BJ (cell line): ENCODE results near the gene FGFR2. TPM values are rescaled to one million over a fixed set of nuclear protein-coding genes. Genes with fewer than 3 reads are reported as not detected.

Experiments
- CTCF ChIA-PET: fragments of 350-600 bp; formaldehyde crosslinking; extraction: SDS; loops from one replicate; lab custom pipeline; 2021; ENCODE audit warnings: antibody characterized with exemption, inconsistent platforms; lab: Yijun Ruan, JAX
- POLR2A ChIA-PET: fragments of 300-600 bp; sonication (Branson Sonifier 250); formaldehyde crosslinking; extraction: SDS; loops from one replicate; lab custom pipeline; 2021; ENCODE audit warnings: antibody characterized with exemption; lab: Charles Lee
- DNase-seq: peaks from one replicate; pipeline ENCODE4 v3.0.0-alpha.2; 2011; ENCODE audit warnings: low read depth
- H3K27me3 ChIP-seq: 2 replicates; pipeline ENCODE4 v1.6.0; 2011; ENCODE audit warnings: low read length; ENCODE audit not compliant: control insufficient read depth, insufficient read depth
- H3K36me3 ChIP-seq: 2 replicates; pipeline ENCODE4 v1.5.1; 2011; ENCODE audit warnings: low read length; ENCODE audit not compliant: control insufficient read depth, insufficient read depth
- H3K4me3 ChIP-seq: 2 replicates; pipeline ENCODE4 v1.5.1; 2011; ENCODE audit warnings: low read depth, mild to moderate bottlenecking, control low read depth, low read length
- polyA plus RNA-seq: library from polyadenylated mRNA; depleted of rRNA; stranded (reverse); fragments of >200 nt; gene quantifications from 2 replicates; pipeline ENCODE4 v1.2.3, GENCODE V29; 2011
- TF ChIP-seq, protein P1 (sequence below): IDR thresholded peaks from 2 replicates; pipeline ENCODE4 v1.5.1; 2011; ENCODE audit warnings: low read depth, mild to moderate bottlenecking, control low read depth, inconsistent platforms, low read length, moderate library complexity; ENCODE audit not compliant: insufficient read depth

FGFR2 gene
- polyA plus RNA-seq, 1 experiment, result 0.26 TPM

DNA sequence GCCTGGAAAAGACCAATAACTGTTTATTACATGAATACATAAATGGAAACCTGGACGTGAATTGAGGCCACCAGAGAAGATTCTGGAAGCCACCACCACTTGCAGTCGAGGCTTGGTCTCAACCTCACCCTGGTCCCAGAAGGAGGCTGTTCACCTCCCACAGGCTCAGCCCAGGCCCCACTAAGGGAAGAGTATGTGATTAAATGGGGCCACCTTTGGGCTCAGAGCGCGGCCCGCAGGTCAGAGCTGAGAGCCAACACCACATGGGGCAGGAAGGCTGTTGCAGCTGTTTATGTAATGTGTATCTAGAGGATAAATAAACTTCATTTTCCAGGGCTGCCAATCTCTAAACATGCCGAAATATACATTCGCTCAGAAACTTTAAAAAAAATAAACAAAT lies 17.6 kb upstream of the FGFR2 start:
- Histone ChIP-seq H3K4me3 (no peak overlapping the region), H3K36me3 (no peaks in the 10 kb centered on the region), H3K27me3 (no peaks in the 10 kb centered on the region)
- ChIA-PET CTCF (no interaction called here), POLR2A (no interaction called here)
- TF ChIP-seq, protein P1, sequence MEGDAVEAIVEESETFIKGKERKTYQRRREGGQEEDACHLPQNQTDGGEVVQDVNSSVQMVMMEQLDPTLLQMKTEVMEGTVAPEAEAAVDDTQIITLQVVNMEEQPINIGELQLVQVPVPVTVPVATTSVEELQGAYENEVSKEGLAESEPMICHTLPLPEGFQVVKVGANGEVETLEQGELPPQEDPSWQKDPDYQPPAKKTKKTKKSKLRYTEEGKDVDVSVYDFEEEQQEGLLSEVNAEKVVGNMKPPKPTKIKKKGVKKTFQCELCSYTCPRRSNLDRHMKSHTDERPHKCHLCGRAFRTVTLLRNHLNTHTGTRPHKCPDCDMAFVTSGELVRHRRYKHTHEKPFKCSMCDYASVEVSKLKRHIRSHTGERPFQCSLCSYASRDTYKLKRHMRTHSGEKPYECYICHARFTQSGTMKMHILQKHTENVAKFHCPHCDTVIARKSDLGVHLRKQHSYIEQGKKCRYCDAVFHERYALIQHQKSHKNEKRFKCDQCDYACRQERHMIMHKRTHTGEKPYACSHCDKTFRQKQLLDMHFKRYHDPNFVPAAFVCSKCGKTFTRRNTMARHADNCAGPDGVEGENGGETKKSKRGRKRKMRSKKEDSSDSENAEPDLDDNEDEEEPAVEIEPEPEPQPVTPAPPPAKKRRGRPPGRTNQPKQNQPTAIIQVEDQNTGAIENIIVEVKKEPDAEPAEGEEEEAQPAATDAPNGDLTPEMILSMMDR, result no peak
- DNase-seq, result no peak

DNA sequence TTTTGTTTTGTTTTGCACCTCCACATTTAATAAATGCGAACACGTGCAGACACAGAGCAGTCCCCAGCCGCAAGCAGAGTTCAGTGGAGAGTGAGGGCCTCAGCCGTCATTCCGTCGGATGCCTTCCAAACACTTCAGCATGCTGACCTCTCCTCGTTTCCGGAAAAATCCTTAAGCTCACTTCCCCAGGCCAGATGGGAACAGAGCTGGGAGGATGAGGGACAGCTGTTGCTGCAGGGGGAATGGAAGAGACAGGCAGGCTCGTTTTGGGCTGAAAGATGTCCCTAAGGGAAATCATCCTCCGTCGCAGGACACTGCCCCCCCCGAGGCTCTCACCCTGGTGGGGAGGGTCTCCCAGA lies 17.2 kb upstream of the FGFR2 start:
- no peak overlapping the region for H3K4me3 ChIP-seq
- ChIA-PET POLR2A (no interaction called here), CTCF (no interaction called here)
- H3K36me3 ChIP-seq, result no peaks in the 10 kb centered on the region
- TF ChIP-seq, protein P1, result no peak
- no peaks in the 10 kb centered on the region for H3K27me3 ChIP-seq
- DNase-seq, result no peak

DNA sequence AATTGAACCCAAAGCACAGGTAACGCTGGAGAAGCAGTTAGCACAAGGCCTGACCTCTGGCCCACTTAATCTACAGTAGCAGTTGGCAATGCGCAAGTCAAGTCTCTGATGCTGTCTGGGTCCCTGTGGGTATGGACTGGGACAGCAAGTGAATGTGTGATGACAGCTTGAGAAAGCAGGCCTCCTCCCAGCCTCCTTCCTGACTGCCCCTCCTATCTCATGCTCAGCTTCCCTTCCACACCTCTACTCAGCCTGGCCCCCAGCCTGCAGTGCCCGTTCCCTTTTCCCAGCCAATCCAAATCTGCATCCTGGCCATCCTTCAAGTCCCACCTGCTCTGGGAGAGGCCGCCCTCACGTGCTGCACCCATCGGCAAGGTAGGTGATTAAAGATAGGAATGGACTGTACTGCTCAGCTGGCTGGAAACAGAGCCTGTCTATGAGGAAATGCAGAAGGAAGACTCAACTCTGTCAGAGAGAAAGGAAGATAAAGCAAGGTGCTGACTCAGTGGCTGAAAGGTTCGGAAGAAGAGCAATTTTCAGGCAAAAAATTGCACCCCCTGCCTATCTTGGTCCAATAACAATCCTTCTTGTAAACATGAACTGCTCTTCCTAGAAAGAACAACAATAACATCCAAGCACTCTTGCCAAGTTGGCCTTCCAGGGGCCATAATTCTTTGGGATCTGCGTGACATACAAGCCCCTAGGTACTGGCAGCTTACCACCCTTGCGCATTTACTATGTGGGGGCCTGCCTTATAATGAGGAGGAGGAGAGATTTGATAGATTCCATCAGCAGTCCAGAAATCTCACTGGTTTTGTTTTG lies 16.6 kb upstream of the FGFR2 start:
- TF ChIP-seq, protein P1, result no peak
- no peaks in the 10 kb centered on the region for H3K27me3 ChIP-seq
- no peak overlapping the region for H3K4me3 ChIP-seq
- DNase-seq, result no peak
- ChIA-PET CTCF (no interaction called here), POLR2A (no interaction called here)
- H3K36me3 ChIP-seq, result no peaks in the 10 kb centered on the region

DNA sequence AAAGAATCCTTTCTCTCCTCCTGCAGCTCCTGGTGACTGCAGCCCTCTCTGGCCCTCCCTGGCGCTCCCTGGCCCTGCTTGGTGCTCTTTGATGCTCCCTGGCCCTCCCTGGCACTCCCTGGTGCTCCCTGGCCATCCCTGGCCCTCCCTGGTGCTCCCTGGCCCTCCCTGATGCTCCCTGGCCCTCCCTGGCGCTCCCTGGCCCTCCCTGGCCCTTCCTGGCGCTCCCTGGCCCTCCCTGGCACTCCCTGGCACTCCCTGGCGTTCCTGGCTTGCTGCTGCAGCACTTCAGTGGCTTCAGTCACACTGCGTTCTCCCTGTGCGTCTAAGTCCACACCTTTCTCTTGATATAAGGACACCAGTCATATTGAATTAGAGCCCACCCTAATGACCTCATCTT lies 15.2 kb upstream of the FGFR2 start:
- TF ChIP-seq, protein P1, result no peak
- Histone ChIP-seq H3K27me3 (no peaks in the 10 kb centered on the region), H3K4me3 (no peak overlapping the region), H3K36me3 (no peaks in the 10 kb centered on the region)
- ChIA-PET CTCF (no interaction called here), POLR2A (interaction anchor here (0.5 kb wide), 1 partner anchor 301 kb away, joined by 6 read pairs; no protein-coding TSS in a partner anchor)
- DNase-seq, result no peak

DNA sequence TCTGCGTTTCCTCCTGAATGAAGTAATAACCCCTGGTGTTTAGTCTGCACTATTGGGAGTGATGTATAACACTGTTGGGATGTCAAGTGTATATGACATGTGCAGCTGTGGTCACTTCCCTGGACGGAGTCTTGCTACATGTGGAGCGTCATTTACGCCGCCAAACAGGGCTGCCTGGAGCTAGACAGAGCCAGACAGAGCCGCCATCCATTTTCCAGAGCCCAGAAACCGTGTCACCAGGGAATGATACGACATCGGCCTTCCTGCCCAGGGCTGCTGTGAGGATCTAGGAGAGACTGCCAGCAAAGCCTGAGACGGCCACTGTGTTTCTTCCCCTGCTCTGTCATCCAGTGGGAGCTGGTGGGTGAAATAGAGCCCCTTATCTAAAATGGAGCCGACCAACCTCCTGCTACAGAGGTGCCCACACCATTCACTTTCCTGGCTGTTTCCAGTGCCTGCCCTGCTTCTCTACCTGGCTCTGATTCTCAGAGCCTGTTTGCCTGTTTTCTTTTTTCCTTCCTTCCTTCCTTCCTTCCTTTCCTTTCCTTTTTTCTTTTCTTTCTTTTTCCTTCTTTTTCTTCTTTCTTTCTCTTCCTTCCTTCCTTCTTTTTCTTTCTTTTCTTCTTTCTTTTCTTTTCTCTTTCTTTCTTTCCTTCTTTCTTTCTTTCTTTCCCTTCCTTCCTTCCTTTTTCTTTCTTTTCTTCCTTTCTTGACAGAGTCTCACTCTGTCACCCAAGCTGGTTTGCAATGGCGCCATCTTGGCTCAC lies 13.3 kb upstream of the FGFR2 start:
- Histone ChIP-seq H3K36me3 (no peaks in the 10 kb centered on the region), H3K4me3 (no peak overlapping the region), H3K27me3 (no peaks in the 10 kb centered on the region)
- ChIA-PET POLR2A (no interaction called here), CTCF (interaction anchor here (0.6 kb wide), 1 partner anchor 9 kb away, joined by 3 read pairs; no protein-coding TSS in a partner anchor)
- TF ChIP-seq, protein P1, result no peak
- DNase-seq, result no peak
